ENCODE measurements around the gene TAAR1.

The TAAR1 gene

DNA sequence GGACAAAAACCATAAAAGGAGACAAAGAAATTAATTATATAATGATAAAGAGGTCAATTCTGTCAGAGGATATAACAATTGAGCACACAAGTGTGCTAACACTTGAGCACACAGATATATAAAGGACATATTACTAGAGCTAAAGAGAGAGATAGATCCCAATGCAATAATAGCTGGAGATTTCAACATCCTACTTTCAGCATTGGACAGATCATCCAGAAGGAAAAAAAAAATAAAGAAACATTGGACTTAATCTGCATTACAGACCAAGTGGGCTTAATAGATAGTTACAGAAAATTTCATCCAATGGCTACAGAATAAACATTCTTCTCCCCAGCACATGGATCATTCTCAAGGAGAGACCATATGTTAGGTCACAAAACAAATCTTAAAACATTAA, 45.0 kb upstream of the TAAR1 start:
- Histone ChIP-seq H3K79me2 (ENCODE audit: low read length) (no peaks in the 10 kb centered on the region), H3K9me3 (replicated peaks; ENCODE audit: insufficient read depth, low read length) (no peaks in the 10 kb centered on the region), H3K36me3 (replicated peaks; ENCODE audit: insufficient read depth, low read length) (no peaks in the 10 kb centered on the region), H3K27me3 (replicated peaks; ENCODE audit: insufficient read depth, low read length) (no peaks in the 10 kb centered on the region), H3K4me2 (ENCODE audit: low read depth, low read length) (no peak overlapping the region), H3K4me3 (ENCODE audit: low read length) (no peak overlapping the region), H3K27ac (ENCODE audit: low read length) (no peak overlapping the region), H3K9ac (ENCODE audit: low read length) (no peak overlapping the region), H4K20me1 (ENCODE audit: insufficient read depth, low read length) (no peaks in the 10 kb centered on the region), H3F3A (ENCODE audit: insufficient read depth, low read length) (no peaks in the 10 kb centered on the region), H2AFZ (ENCODE audit: low read length) (no peak overlapping the region), H3K4me1 (ENCODE audit: low read length) (no peaks in the 10 kb centered on the region), H3K9me2 (replicated peaks; ENCODE audit: insufficient read depth, low read length) (no peaks in the 10 kb centered on the region)
- DNase-seq, result no peak
- TF ChIP-seq, protein P1, sequence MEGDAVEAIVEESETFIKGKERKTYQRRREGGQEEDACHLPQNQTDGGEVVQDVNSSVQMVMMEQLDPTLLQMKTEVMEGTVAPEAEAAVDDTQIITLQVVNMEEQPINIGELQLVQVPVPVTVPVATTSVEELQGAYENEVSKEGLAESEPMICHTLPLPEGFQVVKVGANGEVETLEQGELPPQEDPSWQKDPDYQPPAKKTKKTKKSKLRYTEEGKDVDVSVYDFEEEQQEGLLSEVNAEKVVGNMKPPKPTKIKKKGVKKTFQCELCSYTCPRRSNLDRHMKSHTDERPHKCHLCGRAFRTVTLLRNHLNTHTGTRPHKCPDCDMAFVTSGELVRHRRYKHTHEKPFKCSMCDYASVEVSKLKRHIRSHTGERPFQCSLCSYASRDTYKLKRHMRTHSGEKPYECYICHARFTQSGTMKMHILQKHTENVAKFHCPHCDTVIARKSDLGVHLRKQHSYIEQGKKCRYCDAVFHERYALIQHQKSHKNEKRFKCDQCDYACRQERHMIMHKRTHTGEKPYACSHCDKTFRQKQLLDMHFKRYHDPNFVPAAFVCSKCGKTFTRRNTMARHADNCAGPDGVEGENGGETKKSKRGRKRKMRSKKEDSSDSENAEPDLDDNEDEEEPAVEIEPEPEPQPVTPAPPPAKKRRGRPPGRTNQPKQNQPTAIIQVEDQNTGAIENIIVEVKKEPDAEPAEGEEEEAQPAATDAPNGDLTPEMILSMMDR (IDR thresholded peaks at IDR 0.05; ENCODE audit: low read length), result no peak
- no peak for TF ChIP-seq EZH2phosphoT487 (IDR thresholded peaks at IDR 0.05; ENCODE audit: low read length)
- TF ChIP-seq EZH2 (optimal IDR thresholded peaks at IDR 0.05; ENCODE audit: low read depth, low read length), result no peak

DNA sequence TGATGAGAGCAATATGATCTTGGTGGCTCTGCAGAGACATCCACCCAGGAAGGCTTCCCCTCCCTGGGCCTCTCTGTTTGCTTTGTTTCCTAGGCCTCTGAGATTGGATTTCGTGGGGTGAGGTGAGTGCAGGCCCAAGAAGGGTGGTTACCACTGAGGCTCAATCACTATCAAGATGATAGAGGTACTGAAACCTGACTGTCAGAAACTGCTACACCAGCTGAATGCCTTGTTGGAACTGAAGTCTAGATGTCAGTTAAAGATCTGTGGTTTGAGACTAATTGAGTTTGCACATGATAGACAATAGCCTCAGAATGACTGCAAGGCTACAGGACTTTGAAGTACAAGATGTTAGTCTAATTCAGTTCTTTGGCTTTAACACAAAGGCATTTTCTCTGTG, 39.6 kb upstream of the TAAR1 start:
- DNase-seq, result peak; percentile 21
- Histone ChIP-seq H3K27me3 (replicated peaks; ENCODE audit: insufficient read depth, low read length) (no peaks in the 10 kb centered on the region), H3K4me1 (ENCODE audit: low read length) (no peaks in the 10 kb centered on the region), H3K9ac (ENCODE audit: low read length) (no peak overlapping the region), H3K36me3 (replicated peaks; ENCODE audit: insufficient read depth, low read length) (no peaks in the 10 kb centered on the region), H3F3A (ENCODE audit: insufficient read depth, low read length) (no peaks in the 10 kb centered on the region), H3K4me3 (ENCODE audit: low read length) (no peak overlapping the region), H3K9me2 (replicated peaks; ENCODE audit: insufficient read depth, low read length) (no peaks in the 10 kb centered on the region), H2AFZ (ENCODE audit: low read length) (no peak overlapping the region), H3K79me2 (ENCODE audit: low read length) (no peaks in the 10 kb centered on the region), H3K9me3 (replicated peaks; ENCODE audit: insufficient read depth, low read length) (no peaks in the 10 kb centered on the region), H3K27ac (ENCODE audit: low read length) (no peak overlapping the region), H4K20me1 (ENCODE audit: insufficient read depth, low read length) (no peaks in the 10 kb centered on the region), H3K4me2 (ENCODE audit: low read depth, low read length) (no peak overlapping the region)
- TF ChIP-seq, protein P1 (IDR thresholded peaks at IDR 0.05; ENCODE audit: low read length), result no peak
- no peak for TF ChIP-seq EZH2phosphoT487 (IDR thresholded peaks at IDR 0.05; ENCODE audit: low read length)
- no peak for TF ChIP-seq EZH2 (optimal IDR thresholded peaks at IDR 0.05; ENCODE audit: low read depth, low read length)

DNA sequence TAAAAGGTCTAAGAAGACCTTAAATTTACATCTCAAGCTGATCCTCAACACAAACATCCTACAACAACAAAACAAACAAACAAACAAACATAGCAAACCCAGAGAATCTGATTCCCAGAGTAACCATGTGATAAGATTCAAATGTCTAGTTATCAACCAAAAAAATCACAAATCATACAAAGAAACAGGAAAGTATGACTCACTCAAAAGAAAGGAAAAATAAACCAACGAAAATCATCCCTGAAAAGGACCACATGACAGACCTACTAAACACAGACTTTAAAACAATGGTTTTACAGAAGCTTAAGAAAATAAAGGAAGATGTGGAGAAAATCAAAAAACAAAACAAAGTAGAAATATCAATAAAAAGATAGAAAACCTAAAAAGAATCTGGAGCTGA, 36.8 kb upstream of the TAAR1 start:
- Histone ChIP-seq H3K36me3 (replicated peaks; ENCODE audit: insufficient read depth, low read length) (no peaks in the 10 kb centered on the region), H3K9me2 (replicated peaks; ENCODE audit: insufficient read depth, low read length) (no peaks in the 10 kb centered on the region), H2AFZ (ENCODE audit: low read length) (no peak overlapping the region), H3K4me2 (ENCODE audit: low read depth, low read length) (no peak overlapping the region), H3K79me2 (ENCODE audit: low read length) (no peaks in the 10 kb centered on the region), H3K27me3 (replicated peaks; ENCODE audit: insufficient read depth, low read length) (no peaks in the 10 kb centered on the region), H3K9ac (ENCODE audit: low read length) (no peak overlapping the region), H3K27ac (ENCODE audit: low read length) (no peak overlapping the region), H4K20me1 (ENCODE audit: insufficient read depth, low read length) (no peaks in the 10 kb centered on the region), H3K9me3 (replicated peaks; ENCODE audit: insufficient read depth, low read length) (no peaks in the 10 kb centered on the region), H3K4me3 (ENCODE audit: low read length) (no peak overlapping the region), H3F3A (ENCODE audit: insufficient read depth, low read length) (no peaks in the 10 kb centered on the region), H3K4me1 (ENCODE audit: low read length) (no peaks in the 10 kb centered on the region)
- DNase-seq, result no peak
- TF ChIP-seq EZH2phosphoT487 (IDR thresholded peaks at IDR 0.05; ENCODE audit: low read length) (no peak), EZH2 (optimal IDR thresholded peaks at IDR 0.05; ENCODE audit: low read depth, low read length) (no peak)
- TF ChIP-seq, protein P1 (IDR thresholded peaks at IDR 0.05; ENCODE audit: low read length), result no peak

All from MM.1S (cell line).